Thyroid gland (tissue), 4 donors: ENCODE measurements around the gene DIABLO.

Experiments
- CTCF ChIP-seq, 6 experiments: fragments of 200-600 bp in 3 of 6; fragments of 450-650 bp in 3 of 6; sonication (generic) in 3 of 6; IDR thresholded peaks; one replicate each; pipeline ENCODE4 v1.5.1; 2016 to 2019; ENCODE audit warnings: antibody characterized with exemption in 6 of 6, mild to moderate bottlenecking in 2 of 6, inconsistent platforms in 1 of 6, moderate library complexity in 1 of 6
- POLR2A ChIP-seq, 2 donors: fragments of 450-650 bp; IDR thresholded peaks; one replicate each; pipeline ENCODE4 v1.6.1; 2017; ENCODE audit warnings: antibody characterized with exemption in 2 of 2, mild to moderate bottlenecking in 2 of 2, moderate library complexity in 1 of 2

GRCh38 chr12:122199484-122200355, 26.1 kb downstream of the DIABLO start:
- TF ChIP-seq CTCF (IDR thresholded peaks at IDR 0.05) = no peak
- TF ChIP-seq POLR2A (IDR thresholded peaks at IDR 0.05) = no peak
